Raji (cell line): Measurements from ENCODE around the gene WDR74.

Experiments
- POLR2A ChIP-seq: IDR thresholded peaks from 2 replicates; pipeline ENCODE4 v1.6.1; 2011; ENCODE audit warnings: low read depth, low read length, control low read depth; ENCODE audit not compliant: insufficient read depth

Gene WDR74

DNA sequence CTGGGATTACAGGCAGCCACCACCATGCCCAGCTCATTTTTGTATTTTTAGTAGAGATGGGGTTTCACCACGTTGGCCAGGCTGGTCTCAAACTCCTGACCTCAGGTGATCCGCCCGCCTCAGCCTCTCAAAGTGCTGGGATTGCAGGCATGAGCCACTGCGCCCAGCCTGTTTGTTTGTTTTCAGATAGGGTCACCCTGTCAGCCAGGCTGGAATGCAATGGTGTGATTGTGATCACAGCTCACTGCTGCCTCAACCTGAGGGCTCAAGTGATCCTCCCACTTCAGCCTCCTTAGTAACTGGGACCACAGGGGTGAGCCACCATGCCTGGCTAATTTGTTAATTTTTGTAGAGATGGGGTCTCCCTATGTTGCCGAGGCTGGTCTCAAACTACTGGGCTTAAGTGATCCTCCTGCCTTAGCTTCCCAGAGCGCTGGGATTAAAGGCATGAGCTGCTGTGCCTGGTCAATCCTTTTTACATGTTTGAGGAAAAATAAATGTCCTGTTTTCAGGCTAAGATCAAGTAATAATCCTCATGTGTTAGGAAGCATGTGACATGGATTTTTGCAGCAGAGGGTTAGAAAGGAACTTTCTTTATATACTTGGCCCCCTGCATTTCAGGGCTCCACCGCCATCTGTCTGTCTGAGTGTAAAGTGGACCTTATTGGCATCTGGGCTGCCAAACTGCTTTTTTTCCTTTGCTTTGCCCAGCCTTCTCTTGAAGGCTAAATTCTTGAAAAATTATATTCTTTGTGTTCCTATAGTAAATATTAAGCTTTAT, 36.5 kb upstream of the WDR74 start:
- TF ChIP-seq POLR2A: no peak

DNA sequence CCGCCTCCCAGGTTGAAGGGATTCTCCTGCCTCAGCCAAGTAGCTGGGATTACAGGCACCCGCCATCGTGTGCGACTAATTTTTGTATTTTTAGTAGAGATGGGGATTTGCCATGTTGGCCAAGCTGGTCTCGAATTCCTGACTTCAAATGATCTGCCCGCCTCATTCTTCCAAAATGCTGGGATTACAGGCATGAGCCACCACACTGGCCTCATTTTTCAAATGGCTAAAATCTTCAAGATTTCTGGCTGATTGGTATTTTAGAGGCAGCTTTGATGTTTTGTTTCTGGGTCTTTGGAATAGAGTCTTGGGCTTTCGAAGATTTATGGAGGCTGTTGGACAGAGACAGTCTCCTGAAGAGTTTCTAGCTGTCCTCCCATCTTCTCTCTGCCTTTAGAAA, 35.5 kb upstream of the WDR74 start:
- TF ChIP-seq POLR2A: no peak

DNA sequence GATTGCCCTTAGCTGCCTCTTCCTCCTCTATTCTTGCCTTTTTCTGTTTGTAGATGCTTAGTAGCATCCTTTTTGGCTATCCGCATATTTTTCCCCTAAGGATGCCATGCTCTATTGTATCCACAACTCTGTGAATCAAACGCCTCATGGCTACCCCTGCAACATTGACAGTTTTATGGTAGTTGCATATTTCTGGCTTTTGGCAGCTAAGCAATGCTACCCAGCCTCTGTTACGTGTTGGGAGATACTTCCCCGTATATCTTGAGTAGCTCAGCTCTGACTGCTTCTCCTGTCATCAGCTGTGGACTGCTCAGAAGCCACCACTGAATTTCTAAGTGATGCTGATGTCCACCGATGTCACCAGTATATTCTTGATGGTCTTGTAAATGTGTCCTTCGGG, 26.2 kb upstream of the WDR74 start:
- TF ChIP-seq POLR2A: no peak

DNA sequence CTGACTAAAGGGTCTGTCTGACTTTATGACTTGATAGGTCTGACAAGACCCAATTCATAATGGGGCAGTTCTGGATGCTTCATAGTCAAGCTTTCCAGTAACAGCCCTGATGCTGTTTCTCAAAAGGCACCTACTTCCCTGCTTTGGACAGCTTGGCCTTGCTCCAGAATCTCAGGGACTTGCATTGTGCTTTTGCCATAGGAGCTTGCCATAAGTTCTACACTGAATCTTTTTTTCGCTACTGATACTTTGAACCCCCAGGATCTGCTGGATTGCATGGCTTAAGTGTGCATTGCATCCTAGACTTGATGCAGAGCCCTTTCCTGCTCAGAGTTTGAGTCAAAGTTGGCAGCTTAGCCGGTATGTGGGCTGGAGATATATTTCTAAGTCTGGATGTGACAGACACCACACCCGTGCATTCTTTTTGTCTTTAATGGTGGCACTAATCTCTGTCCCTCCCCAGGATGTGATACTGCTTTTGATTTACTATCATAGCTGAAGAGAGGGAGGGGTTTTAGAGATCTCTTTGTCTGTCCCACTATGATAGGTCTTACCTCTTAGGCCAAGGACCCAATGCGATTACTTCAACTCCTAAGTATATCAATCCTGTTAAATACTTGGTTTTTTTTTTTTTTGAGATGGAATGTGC, 24.4 kb upstream of the WDR74 start:
- TF ChIP-seq POLR2A: no peak

DNA sequence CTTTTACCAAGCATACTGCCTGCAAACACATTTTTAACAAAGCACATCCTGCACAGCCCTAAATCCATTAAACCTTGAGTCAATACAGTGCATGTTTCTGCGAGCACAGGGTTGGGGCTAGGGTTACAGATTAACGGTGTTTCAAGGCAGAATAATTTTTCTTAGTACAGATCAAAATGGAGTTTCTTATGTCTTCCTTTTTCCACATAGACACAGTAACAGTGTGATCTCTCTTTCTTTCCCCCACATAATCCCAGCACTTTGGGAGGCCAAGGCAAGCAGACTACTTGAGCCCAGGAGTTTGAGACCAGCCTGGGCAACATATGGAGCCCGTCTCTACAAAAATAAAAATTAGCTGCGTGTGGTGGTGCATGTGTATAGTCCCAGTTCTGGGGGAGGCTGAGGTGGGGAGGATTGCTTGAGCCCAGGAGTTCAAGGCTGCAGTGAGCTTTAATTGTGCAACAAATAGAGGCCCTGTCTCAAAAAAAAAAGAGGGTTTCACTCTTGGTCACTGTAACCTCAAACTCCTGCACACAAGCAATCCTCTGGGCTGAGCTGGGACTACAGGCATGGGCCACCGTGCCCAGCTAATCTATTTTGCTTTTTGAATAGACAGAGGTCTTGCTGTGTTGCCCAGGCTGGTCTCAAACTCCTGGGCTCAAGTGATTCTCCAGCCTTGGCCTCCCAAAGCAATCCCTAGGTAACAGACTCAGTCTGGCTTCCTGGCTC, 21.6 kb upstream of the WDR74 start:
- no peak for TF ChIP-seq POLR2A

DNA sequence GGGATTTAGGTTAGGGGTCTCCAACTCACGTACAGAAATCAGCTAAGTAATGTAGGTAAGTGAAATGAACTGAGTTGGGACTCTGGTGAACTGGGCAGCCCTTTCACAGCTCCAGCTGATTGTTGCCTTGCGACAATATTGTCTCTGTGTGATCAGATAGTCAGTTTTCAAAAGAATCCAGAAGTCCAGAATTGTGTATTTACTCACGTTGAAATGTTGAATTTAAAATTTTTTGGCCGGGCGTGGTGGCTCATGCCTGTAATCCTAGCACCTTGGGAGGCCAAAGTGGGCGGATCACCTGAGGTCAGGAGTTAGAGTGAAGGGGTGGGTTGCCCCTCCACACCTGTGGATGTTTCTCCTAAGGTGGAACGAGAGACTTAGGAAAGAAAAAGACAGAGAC, 18.8 kb upstream of the WDR74 start:
- no peak for TF ChIP-seq POLR2A

DNA sequence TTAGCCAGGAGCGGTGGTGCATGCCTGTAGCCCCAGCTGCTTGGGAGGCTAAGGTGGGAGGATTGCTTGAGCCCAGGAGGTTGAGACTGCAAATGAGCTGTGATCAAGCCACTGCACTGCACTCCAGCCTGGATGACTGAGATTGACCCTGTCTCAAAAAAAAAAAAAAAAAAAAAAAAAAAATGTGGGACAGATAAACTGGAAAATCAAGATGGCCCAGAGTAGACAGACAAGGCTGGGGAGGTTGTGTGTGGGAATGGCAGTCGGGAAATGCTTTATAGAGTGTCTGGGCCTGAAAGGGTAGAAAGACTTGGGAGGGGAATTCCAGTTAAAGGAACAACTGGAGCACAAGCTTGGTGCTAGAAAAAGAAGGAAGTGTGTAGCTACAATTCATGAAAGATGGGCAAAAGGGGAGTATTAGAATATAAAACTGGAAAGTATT, 18.2 kb upstream of the WDR74 start:
- TF ChIP-seq POLR2A: no peak

DNA sequence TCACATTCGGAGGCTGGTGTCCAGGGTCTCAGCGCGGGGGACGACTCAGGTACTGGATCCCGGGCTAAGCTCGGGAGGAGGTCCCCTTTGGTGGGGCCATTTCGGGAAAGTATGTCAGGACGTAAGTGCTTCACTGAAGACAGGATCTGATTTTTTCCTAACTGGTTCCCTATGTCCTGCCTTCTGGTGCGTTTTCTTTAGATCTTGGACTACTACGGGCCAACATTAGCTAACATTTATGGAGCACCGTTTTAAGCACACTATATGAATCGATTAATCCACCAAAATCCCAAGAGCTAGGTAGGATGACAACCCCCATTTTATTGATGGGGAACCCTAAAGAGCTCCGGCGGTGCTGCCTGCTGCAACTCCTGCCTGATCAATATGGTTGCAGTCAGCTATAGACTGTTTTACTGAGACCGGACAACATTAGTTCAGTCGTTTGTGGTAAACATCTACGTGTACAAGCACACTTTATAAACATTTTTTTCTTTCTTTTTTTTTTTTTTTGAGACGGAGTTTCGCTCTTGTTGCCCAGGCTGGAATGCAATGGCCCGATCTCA, 17.0 kb upstream of the WDR74 start:
- no peak for TF ChIP-seq POLR2A

DNA sequence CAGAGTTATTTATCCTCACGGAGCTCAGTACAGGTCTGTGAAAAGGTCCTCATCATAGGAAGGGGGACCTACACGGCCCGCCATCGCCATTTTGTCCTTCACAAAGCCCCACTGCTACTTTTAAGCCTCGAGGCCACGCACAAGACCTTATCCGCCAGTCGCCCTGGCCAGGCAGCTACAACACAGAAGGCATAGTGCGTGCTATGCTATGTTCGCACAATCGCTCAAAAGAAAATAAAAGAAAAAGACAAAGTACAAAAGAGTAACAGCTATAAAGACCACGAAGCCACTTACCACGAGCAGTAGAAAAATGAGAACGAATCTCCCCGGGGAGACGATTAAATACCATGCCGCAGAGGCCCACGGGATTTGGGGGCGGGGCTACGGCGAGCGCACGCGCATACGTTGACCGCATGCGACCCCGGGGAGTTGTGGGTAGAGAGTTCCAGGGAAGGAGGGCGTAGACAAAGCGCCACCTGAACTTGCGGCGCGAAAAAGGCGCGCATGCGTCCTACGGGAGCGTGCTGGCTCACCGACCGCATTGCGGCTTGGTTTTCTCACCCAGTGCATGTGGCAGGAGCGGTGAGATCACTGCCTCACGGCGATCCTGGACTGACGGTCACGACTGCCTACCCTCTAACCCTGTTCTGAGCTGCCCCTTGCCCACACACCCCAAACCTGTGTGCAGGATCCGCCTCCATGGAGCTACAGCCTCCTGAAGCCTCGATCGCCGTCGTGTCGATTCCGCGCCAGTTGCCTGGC, 16.4 kb upstream of the WDR74 start:
- peak; percentile 100 for TF ChIP-seq POLR2A

DNA sequence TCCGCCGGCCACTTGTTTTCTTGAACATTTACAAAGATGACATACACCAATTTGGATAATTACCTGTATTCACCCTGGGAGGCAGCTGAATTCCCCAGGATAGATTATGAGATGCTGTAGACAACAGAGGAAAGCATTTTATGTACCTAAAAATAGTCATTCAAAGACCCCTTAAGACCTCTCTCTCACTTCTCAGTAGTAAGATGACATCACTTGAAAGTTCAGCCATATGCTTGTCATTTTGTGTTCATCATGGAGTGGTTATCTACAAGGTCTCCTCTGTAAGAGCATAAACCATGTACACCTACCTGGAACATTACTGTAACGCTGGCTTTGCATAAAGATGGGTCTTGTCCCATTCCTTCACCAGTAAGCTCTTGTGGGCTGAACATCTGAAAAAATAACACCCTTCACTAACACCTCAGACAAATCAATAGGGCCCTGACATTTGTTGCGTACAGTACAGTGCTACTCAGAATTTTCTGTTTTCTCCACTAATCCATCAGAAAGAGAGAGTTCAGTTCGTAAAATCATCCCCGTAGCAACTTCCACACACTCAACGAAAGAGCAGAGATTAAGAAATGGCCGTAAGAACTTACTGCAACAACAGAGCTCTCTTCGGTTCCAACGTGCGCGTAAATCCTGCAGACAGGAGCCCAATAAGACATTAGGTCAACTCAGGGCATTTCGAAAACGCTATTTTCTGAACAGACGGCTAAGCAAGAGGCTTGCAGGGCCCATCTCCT, 15.6 kb upstream of the WDR74 start:
- no peak for TF ChIP-seq POLR2A

DNA sequence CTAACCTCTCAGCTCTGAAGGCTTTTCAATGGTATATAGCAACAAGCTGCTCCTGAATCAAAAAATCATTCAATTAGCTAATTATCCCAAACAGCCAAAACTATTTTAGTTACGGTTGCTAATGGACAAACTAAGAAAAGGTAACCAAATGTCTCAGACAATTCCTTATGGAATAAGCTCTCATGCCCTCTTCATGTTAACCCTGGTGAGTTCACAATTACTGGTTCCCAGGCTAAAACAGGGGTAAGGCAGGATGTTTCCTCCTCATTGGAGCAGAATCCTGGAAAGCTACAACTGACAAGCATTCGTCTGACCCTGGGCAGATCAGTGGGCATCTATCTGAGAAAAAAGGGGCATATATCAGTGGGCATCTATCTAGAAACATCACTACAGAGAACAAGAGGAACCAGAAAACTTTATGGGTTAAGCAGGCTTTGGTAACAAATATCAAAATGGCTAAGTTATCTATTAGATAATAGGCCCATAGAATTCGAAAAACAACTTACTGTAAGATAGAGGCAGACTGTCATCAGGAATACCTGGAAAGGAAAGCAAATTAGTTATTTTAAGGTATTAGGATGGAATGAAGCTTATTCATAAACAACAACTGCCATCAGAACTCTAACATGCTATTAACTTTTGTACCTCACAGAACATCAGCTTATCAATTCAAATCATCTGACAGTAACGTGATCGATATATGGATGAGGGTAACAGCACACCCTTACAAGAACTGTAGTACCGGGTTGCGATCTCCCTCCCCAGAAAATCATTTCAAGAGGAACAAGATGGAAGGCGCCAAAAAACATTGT, 14.8 kb upstream of the WDR74 start:
- no peak for TF ChIP-seq POLR2A

DNA sequence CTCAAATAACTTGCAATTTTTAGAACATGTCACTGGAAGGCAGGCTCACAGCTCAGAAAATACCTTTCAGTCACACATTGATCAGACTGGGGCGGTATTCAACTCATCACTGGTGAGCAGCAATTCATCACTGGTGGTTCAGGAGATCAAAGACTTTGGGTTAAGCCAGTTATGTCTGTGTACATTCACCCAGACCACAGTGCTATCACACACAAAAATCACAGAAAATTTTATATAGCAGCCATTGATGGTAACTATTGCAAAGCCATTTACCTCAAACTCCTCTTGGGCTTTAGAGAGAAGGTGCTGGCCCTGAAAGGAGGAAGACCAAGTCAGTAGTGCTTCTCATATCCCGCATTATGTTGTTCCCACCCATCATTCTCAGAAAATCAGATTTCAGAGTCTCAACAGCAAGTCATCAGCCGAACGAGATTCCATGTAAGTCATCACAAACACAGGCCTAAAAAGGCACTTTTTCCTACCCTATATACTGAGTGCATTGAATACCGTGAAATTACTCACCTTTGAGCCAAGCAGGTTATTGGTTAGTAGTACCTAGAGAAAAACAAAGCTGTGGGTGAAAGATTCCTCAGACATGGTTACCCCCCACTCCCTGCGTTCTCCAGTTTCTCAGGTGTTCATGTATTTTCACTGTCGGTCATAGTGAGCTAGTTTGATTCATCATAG, 14.0 kb upstream of the WDR74 start:
- no peak for TF ChIP-seq POLR2A
